Nephron progenitor cell (in vitro differentiated cells): ENCODE measurements around the gene TSHR.

ENCODE experiments used
- DNase-seq: peaks from one replicate; pipeline ENCODE4 v3.0.0; 2021
- H3K27ac Mint-ChIP-seq: 2 replicates; pipeline ENCODE4 v1.8.0; 2021; ENCODE audit warnings: mild to moderate bottlenecking, moderate library complexity, mixed read lengths
- H3K27me3 Mint-ChIP-seq: 2 replicates; pipeline ENCODE4 v1.8.0; 2021; ENCODE audit warnings: mild to moderate bottlenecking, low read depth, mixed read lengths; ENCODE audit not compliant: poor library complexity
- H3K36me3 Mint-ChIP-seq: 2 replicates; pipeline ENCODE4 v1.8.0; 2021; ENCODE audit warnings: low read depth, mixed read lengths
- H3K4me1 Mint-ChIP-seq: 2 replicates; pipeline ENCODE4 v1.8.0; 2021; ENCODE audit warnings: mixed read lengths
- H3K4me3 Mint-ChIP-seq: 2 replicates; pipeline ENCODE4 v1.8.0; 2021; ENCODE audit warnings: mild to moderate bottlenecking, moderate library complexity, mixed read lengths
- H3K9me3 Mint-ChIP-seq: 2 replicates; pipeline ENCODE4 v1.8.0; 2021; ENCODE audit warnings: mild to moderate bottlenecking, moderate library complexity, mixed read lengths
- CTCF ChIP-seq: fragments of 200-600 bp; sonication (generic); IDR thresholded peaks from 2 replicates; pipeline ENCODE4 v1.5.0; 2021; ENCODE audit warnings: antibody characterized with exemption

The TSHR gene

DNA sequence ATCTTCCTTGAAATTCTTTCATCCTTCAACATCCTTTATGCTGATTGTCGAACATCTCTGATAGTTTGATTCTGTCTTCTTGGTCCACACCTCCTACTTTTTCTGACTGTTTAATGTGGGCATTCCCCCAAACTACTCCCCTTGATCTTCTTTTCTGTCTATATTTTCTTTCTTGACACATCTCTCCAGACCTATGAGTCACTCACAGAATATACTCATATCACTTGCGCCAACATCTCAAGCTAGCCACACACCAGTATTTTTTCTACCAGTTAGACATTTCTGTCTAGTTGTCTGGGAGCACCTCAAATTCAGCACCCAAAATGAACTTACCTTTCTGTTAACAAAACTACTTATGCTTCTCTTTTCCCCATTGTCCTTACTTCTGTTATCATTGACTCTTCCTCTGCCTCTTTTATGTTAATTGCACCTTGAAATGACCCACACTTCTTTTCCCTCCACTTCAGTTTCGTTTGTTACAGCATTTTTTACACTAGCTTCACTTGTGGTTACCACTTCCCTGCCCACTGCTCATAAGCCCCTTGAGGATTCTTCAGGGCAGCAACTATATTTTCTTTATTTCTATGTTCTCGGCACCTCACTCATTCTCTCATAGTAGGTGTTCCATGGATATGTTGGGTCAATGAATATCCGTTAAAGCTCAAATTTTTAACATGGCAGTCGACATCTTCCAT is 33.5 kb downstream of the TSHR start:
- peaks cover 5% of the 10 kb centered on the region for H3K27me3 Mint-ChIP-seq
- TF ChIP-seq CTCF, result no peak
- no peak overlapping the region for H3K4me3 Mint-ChIP-seq
- DNase-seq, result no peak
- no peak overlapping the region for H3K27ac Mint-ChIP-seq
- no peaks in the 10 kb centered on the region for H3K36me3 Mint-ChIP-seq
- no peaks in the 10 kb centered on the region for H3K4me1 Mint-ChIP-seq
- no peaks in the 10 kb centered on the region for H3K9me3 Mint-ChIP-seq

GRCh38 chr14:80992580-80992979 is 37.2 kb downstream of the TSHR start:
- no peaks in the 10 kb centered on the region for H3K36me3 Mint-ChIP-seq

GRCh38 chr14:80996049-80996901 is 40.9 kb downstream of the TSHR start:
- Mint-ChIP-seq H3K4me3 (no peak overlapping the region), H3K27ac (no peak overlapping the region), H3K9me3 (no peaks in the 10 kb centered on the region), H3K4me1 (no peaks in the 10 kb centered on the region), H3K27me3 (peaks cover 4% of the 10 kb centered on the region), H3K36me3 (no peaks in the 10 kb centered on the region)
- DNase-seq, result peak; percentile 12
- peak; percentile 52 for TF ChIP-seq CTCF

More at GRCh38 chr14:80992580-80992979, 37.2 kb downstream of the TSHR start:
- no peak for TF ChIP-seq CTCF
- no peaks in the 10 kb centered on the region for H3K4me1 Mint-ChIP-seq
- H3K9me3 Mint-ChIP-seq, result no peaks in the 10 kb centered on the region
- H3K4me3 Mint-ChIP-seq, result no peak overlapping the region
- no peak overlapping the region for H3K27ac Mint-ChIP-seq
- peaks cover 6% of the 10 kb centered on the region for H3K27me3 Mint-ChIP-seq
- DNase-seq, result no peak

GRCh38 chr14:81001447-81001846 is 46.0 kb downstream of the TSHR start:
- H3K4me1 Mint-ChIP-seq, result no peaks in the 10 kb centered on the region
- H3K9me3 Mint-ChIP-seq, result no peaks in the 10 kb centered on the region
- no peaks in the 10 kb centered on the region for H3K36me3 Mint-ChIP-seq
- H3K27me3 Mint-ChIP-seq, result peaks cover 7% of the 10 kb centered on the region
- DNase-seq, result no peak
- TF ChIP-seq CTCF, result no peak
- H3K4me3 Mint-ChIP-seq, result no peak overlapping the region
- H3K27ac Mint-ChIP-seq, result no peak overlapping the region

DNA sequence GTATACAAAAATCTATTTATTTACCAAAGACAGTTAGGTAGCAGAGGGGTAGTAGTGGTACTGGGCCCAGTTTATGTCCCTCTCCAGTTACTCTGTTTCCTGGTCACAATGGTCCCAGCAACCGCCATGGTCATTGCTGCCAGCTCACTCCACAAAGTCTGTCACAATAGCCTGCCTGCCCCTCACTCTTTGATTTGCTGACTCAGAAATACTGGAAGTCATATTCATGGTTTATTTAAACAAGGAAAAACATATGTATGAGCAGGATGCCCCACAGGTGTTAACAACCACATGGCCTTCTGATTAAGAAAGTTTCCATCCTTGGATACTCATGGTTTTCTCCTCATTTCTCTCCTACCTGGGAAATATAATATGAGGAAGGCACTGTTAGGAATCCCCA is 49.2 kb downstream of the TSHR start:
- Mint-ChIP-seq H3K4me1 (no peaks in the 10 kb centered on the region), H3K36me3 (no peaks in the 10 kb centered on the region), H3K4me3 (no peak overlapping the region), H3K27me3 (peaks cover 4% of the 10 kb centered on the region), H3K9me3 (no peaks in the 10 kb centered on the region), H3K27ac (no peak overlapping the region)
- TF ChIP-seq CTCF, result no peak
- DNase-seq, result no peak
